PC-3 (cell line): ENCODE measurements around the gene CCL14.

Experiments
- EZH2 ChIP-seq: fragments of 300-600 bp; sonication (generic); IDR thresholded peaks from one replicate; pipeline ENCODE4 v1.6.1; 2017; ENCODE audit warnings: antibody characterized with exemption, mild to moderate bottlenecking, low read length; ENCODE audit not compliant: unreplicated experiment
- EZH2phosphoT487 ChIP-seq: fragments of 300-600 bp; sonication (generic); IDR thresholded peaks from 2 replicates; pipeline ENCODE4 v1.6.1; 2018; ENCODE audit warnings: mild to moderate bottlenecking, antibody characterized with exemption, low read length, borderline replicate concordance
- TF ChIP-seq, protein P1 (sequence below): fragments of 300-600 bp; sonication (generic); conservative IDR thresholded peaks from 2 replicates; pipeline ENCODE4 v1.5.1; 2017; ENCODE audit warnings: antibody characterized with exemption, low read depth, mild to moderate bottlenecking, low read length

DNA sequence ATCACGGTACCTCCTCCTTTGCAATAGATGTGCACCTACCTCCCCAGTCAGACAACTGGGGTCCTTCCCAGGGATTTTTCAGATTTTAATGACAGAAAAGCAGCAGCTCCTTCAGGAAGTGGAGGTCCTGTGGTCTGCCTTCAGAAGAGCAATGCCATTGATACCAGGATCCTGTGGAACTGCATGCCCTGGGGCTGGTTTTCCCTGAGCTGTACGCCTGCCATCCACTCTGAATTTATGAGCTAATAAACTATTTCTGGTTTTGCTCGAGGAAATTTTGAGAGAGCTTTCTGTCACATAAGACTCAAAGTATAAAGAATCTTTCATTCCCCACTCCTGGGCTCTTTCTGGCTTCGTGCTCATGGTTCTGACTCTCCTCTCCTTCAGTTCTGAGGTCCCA, 41.2 kb upstream of the CCL14 start:
- TF ChIP-seq, protein P1, sequence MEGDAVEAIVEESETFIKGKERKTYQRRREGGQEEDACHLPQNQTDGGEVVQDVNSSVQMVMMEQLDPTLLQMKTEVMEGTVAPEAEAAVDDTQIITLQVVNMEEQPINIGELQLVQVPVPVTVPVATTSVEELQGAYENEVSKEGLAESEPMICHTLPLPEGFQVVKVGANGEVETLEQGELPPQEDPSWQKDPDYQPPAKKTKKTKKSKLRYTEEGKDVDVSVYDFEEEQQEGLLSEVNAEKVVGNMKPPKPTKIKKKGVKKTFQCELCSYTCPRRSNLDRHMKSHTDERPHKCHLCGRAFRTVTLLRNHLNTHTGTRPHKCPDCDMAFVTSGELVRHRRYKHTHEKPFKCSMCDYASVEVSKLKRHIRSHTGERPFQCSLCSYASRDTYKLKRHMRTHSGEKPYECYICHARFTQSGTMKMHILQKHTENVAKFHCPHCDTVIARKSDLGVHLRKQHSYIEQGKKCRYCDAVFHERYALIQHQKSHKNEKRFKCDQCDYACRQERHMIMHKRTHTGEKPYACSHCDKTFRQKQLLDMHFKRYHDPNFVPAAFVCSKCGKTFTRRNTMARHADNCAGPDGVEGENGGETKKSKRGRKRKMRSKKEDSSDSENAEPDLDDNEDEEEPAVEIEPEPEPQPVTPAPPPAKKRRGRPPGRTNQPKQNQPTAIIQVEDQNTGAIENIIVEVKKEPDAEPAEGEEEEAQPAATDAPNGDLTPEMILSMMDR = no peak
- TF ChIP-seq EZH2phosphoT487 (no peak), EZH2 (no peak)
